Measurements from ENCODE around the gene CAP2.
"Not testable (repeated sequence)": the region's sequence is repeated elsewhere in the genome, so short reads cannot be mapped to it uniquely, and the experiment has no call there.

CAP2 gene

DNA sequence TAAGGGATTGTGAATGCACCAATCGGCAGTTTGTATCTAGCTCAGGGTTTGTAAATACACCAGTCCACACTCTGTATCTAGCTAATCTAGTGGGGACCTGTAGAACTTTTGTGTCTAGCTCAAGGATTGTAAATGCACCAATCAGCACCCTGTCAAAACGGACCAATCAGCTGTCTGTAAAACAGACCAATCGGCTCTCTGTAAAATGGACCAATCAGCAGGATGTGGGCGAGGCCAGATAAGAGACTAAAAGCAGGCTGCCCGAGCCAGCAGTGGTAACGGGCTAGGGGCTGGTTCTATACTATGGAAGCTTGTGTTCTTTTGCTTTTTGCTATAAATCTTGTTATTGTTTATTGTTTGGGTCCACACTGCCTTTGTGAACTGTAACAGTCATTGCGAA, 187.9 kb downstream of the CAP2 start:
- H3K27ac ChIP-seq (ENCODE audit: low read depth, low read length); H3K9ac ChIP-seq (ENCODE audit: low read depth, low read length); H3K4me3 ChIP-seq (ENCODE audit: low read depth, low read length); H3K36me3 ChIP-seq (ENCODE audit: control insufficient read depth, insufficient read depth, low read length); H3K4me1 ChIP-seq (ENCODE audit: control insufficient read depth, insufficient read depth, low read length); H3K27me3 ChIP-seq (ENCODE audit: control insufficient read depth, insufficient read depth, low read length): not testable (repeated sequence)
- peaks cover 19% of the 10 kb centered on the region for H3K9me3 ChIP-seq (ENCODE audit: control insufficient read depth, insufficient read depth, low read length)

DNA sequence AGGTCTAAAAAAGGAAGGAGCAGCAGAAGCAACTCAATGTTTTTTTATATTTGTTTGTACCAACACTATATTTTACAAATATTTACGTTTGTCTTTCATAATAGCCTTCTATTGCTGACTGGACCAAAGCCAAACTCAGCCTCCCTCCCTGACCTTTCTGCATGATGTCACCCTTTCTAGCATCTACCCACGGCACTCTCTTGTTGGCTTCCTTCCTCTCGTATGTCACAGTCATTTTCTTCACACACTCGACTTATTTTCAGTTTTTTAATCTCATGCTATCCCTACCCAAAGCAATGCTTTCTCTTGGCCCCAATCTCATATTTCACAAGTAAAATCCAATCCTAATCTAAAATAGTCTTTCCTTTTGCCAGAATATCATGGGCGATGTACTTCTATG, 190.4 kb downstream of the CAP2 start:
- Histone ChIP-seq H3K27me3 (ENCODE audit: control insufficient read depth, insufficient read depth, low read length) (no peaks in the 10 kb centered on the region), H3K4me1 (ENCODE audit: control insufficient read depth, insufficient read depth, low read length) (no peaks in the 10 kb centered on the region), H3K9ac (ENCODE audit: low read depth, low read length) (no peak overlapping the region), H3K36me3 (ENCODE audit: control insufficient read depth, insufficient read depth, low read length) (no peaks in the 10 kb centered on the region), H3K27ac (ENCODE audit: low read depth, low read length) (no peak overlapping the region), H3K9me3 (ENCODE audit: control insufficient read depth, insufficient read depth, low read length) (peaks cover 4% of the 10 kb centered on the region), H3K4me3 (ENCODE audit: low read depth, low read length) (no peak overlapping the region)

DNA sequence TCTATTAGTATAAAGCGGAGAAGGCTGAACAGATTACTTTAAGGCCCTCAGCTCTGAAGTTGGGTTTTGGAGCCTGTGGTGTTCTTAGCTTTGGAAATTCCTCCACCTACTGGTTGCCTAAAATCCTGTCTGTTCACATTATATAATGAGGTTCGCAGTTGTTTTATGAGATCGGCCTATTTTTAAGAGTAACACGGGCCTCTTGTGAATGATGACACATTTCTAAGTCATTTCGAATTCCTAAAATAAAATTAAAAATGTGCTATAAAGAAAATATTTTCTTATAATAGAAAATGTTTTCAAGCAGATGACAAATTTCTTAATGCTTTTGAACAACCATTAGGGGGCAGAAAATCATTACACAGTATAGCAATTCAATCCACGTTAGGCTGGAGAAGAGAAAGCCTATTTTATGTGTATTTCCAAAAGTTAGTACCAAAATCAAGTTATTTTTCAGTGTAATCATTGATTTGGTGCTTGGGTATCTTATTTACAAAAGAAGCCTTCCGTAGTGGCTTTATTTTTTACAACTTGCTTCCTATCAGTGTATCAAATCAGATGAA, 190.9 kb downstream of the CAP2 start:
- Histone ChIP-seq H3K9ac (ENCODE audit: low read depth, low read length) (no peak overlapping the region), H3K4me3 (ENCODE audit: low read depth, low read length) (no peak overlapping the region), H3K27ac (ENCODE audit: low read depth, low read length) (no peak overlapping the region), H3K27me3 (ENCODE audit: control insufficient read depth, insufficient read depth, low read length) (no peaks in the 10 kb centered on the region), H3K9me3 (ENCODE audit: control insufficient read depth, insufficient read depth, low read length) (no peaks in the 10 kb centered on the region), H3K36me3 (ENCODE audit: control insufficient read depth, insufficient read depth, low read length) (no peaks in the 10 kb centered on the region), H3K4me1 (ENCODE audit: control insufficient read depth, insufficient read depth, low read length) (no peaks in the 10 kb centered on the region)

- H3K4me1 ChIP-seq (ENCODE audit: control insufficient read depth, insufficient read depth, low read length): no peaks in the 10 kb centered on the region
- no peak overlapping the region for H3K4me3 ChIP-seq (ENCODE audit: low read depth, low read length)
- H3K27me3 ChIP-seq (ENCODE audit: control insufficient read depth, insufficient read depth, low read length): no peaks in the 10 kb centered on the region
- H3K9me3 ChIP-seq (ENCODE audit: control insufficient read depth, insufficient read depth, low read length): no peaks in the 10 kb centered on the region
- H3K9ac ChIP-seq (ENCODE audit: low read depth, low read length): no peak overlapping the region
- no peaks in the 10 kb centered on the region for H3K36me3 ChIP-seq (ENCODE audit: control insufficient read depth, insufficient read depth, low read length)
- H3K27ac ChIP-seq (ENCODE audit: low read depth, low read length): no peak overlapping the region
Measured at GRCh38 chr6:17585766-17586490, 192.5 kb downstream of the CAP2 start.

DNA sequence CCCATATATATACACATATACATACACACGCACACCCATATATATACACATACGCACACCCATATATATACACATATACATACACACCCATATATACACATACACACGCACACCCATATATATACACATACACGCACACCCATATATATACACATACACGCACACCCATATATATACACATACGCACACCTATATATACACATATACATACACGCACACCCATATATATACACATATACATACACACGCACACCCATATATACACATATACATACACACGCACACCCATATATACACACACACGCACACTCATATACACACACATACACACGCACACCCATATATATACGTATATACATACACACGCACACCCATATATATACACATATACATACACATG, 193.2 kb downstream of the CAP2 start:
- H3K36me3 ChIP-seq (ENCODE audit: control insufficient read depth, insufficient read depth, low read length); H3K9me3 ChIP-seq (ENCODE audit: control insufficient read depth, insufficient read depth, low read length); H3K4me1 ChIP-seq (ENCODE audit: control insufficient read depth, insufficient read depth, low read length); H3K9ac ChIP-seq (ENCODE audit: low read depth, low read length); H3K27ac ChIP-seq (ENCODE audit: low read depth, low read length); H3K27me3 ChIP-seq (ENCODE audit: control insufficient read depth, insufficient read depth, low read length); H3K4me3 ChIP-seq (ENCODE audit: low read depth, low read length): not testable (repeated sequence)

DNA sequence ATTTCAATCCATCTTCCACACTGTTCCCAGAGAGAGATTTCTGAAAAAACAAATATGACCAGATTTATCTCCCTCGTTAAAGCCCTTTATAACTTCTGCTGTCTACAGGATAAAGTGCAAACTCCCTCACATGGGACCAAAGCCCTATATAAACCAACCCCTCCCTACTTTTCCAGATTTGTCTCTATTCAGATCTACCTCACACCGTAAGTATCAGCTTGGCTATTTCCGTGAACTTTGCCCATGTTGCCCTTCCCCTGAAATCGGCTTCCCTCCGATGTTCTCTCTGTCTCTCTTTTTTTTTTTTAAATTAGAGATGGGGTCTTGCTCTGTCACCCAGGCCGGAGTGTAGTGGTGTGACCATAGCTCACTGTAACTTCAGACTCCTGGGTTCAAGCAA, 194.6 kb downstream of the CAP2 start:
- H3K4me3 ChIP-seq (ENCODE audit: low read depth, low read length): no peak overlapping the region
- no peaks in the 10 kb centered on the region for H3K4me1 ChIP-seq (ENCODE audit: control insufficient read depth, insufficient read depth, low read length)
- no peaks in the 10 kb centered on the region for H3K27me3 ChIP-seq (ENCODE audit: control insufficient read depth, insufficient read depth, low read length)
- H3K9ac ChIP-seq (ENCODE audit: low read depth, low read length): no peak overlapping the region
- no peaks in the 10 kb centered on the region for H3K36me3 ChIP-seq (ENCODE audit: control insufficient read depth, insufficient read depth, low read length)
- H3K9me3 ChIP-seq (ENCODE audit: control insufficient read depth, insufficient read depth, low read length): no peaks in the 10 kb centered on the region
- no peak overlapping the region for H3K27ac ChIP-seq (ENCODE audit: low read depth, low read length)

DNA sequence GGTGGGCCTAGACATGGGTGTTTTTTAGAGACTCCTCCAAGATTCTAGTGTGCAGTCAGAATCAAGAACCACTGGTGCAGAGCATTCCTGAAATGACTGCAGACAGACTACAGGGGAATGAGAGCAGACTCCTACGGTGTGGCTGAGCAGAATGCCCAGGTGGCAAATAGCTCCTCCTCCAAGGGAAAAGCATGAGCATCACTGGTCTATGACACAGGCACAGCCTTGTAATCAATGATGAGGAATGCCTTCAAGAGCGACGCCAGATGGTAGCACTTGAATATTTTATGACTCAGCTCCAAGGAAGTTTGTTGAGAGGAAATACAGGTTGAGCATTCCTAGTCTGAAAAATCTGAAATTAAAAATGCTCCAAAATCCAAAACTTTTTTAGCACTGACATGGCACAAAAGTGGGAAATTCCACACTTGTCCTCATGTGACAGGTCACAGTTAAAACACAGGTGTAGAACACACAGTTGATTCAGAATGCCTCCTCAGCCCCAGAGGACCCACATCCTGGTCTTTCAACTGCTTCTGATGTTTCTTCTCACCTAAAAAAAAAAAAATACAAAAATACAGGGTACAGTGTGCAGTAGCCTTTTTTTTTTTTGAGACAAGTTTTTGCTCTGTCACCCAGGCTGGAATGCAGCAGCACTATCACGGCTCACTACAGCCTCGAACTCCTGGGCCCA, 196.2 kb downstream of the CAP2 start:
- Histone ChIP-seq H3K9ac (ENCODE audit: low read depth, low read length) (no peak overlapping the region), H3K4me1 (ENCODE audit: control insufficient read depth, insufficient read depth, low read length) (no peaks in the 10 kb centered on the region), H3K9me3 (ENCODE audit: control insufficient read depth, insufficient read depth, low read length) (no peaks in the 10 kb centered on the region), H3K4me3 (ENCODE audit: low read depth, low read length) (no peak overlapping the region), H3K36me3 (ENCODE audit: control insufficient read depth, insufficient read depth, low read length) (no peaks in the 10 kb centered on the region), H3K27ac (ENCODE audit: low read depth, low read length) (no peak overlapping the region), H3K27me3 (ENCODE audit: control insufficient read depth, insufficient read depth, low read length) (no peaks in the 10 kb centered on the region)

DNA sequence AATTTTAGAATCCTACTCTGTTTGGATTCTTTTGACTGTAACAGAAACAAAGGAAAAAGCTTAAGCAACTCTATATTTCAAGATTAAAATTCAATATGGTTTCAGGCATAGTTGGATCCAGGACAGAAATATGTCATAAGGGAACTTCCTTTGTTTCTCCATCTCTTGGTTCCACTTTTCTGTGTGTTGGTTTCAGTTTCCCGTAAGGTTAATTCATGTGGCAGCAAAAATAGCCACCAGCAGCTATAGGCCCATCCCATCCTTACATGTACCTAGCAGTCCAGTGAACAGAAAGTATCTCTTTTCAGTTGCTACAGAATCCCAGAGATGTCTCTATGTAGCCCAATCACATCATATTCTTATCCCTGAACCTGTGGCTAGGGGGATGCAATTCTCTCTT, 197.9 kb downstream of the CAP2 start:
- no peaks in the 10 kb centered on the region for H3K4me1 ChIP-seq (ENCODE audit: control insufficient read depth, insufficient read depth, low read length)
- no peak overlapping the region for H3K4me3 ChIP-seq (ENCODE audit: low read depth, low read length)
- no peak overlapping the region for H3K9ac ChIP-seq (ENCODE audit: low read depth, low read length)
- H3K9me3 ChIP-seq (ENCODE audit: control insufficient read depth, insufficient read depth, low read length): no peaks in the 10 kb centered on the region
- no peaks in the 10 kb centered on the region for H3K27me3 ChIP-seq (ENCODE audit: control insufficient read depth, insufficient read depth, low read length)
- no peaks in the 10 kb centered on the region for H3K36me3 ChIP-seq (ENCODE audit: control insufficient read depth, insufficient read depth, low read length)
- no peak overlapping the region for H3K27ac ChIP-seq (ENCODE audit: low read depth, low read length)

GRCh38 chr6:17593246-17593645, 199.9 kb downstream of the CAP2 start:
- Histone ChIP-seq H3K27ac (ENCODE audit: low read depth, low read length) (no peak overlapping the region), H3K4me3 (ENCODE audit: low read depth, low read length) (no peak overlapping the region), H3K9me3 (ENCODE audit: control insufficient read depth, insufficient read depth, low read length) (no peaks in the 10 kb centered on the region), H3K4me1 (ENCODE audit: control insufficient read depth, insufficient read depth, low read length) (no peaks in the 10 kb centered on the region), H3K36me3 (ENCODE audit: control insufficient read depth, insufficient read depth, low read length) (no peaks in the 10 kb centered on the region), H3K9ac (ENCODE audit: low read depth, low read length) (no peak overlapping the region), H3K27me3 (ENCODE audit: control insufficient read depth, insufficient read depth, low read length) (no peaks in the 10 kb centered on the region)

DNA sequence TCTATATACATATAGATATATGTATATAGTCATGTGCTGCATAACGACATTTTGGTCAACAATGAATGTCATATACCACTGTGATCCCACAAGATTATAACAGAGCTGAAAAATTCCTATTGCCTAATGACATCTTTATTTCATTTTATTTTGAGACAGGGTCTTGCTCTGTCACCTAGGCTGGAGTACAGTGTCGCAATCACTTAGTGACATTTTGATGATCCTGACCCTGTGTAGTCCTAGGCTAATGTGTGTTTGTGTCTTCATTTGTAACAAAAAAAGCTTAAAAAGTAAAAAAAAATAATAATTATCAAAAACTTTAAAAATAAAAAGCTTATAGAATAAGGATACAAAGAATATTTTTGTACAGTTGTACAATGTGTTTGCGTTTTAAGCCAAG, 202.7 kb downstream of the CAP2 start:
- Histone ChIP-seq H3K4me3 (ENCODE audit: low read depth, low read length) (no peak overlapping the region), H3K4me1 (ENCODE audit: control insufficient read depth, insufficient read depth, low read length) (no peaks in the 10 kb centered on the region), H3K27me3 (ENCODE audit: control insufficient read depth, insufficient read depth, low read length) (no peaks in the 10 kb centered on the region), H3K36me3 (ENCODE audit: control insufficient read depth, insufficient read depth, low read length) (no peaks in the 10 kb centered on the region), H3K9me3 (ENCODE audit: control insufficient read depth, insufficient read depth, low read length) (no peaks in the 10 kb centered on the region), H3K9ac (ENCODE audit: low read depth, low read length) (no peak overlapping the region), H3K27ac (ENCODE audit: low read depth, low read length) (no peak overlapping the region)

- peaks cover 5% of the 10 kb centered on the region; the same call in 1 of the 2 replicates for H3K4me1 ChIP-seq (ENCODE audit: control insufficient read depth, insufficient read depth, low read length)
- H3K9me3 ChIP-seq (ENCODE audit: control insufficient read depth, insufficient read depth, low read length): no peaks in the 10 kb centered on the region
- peak within 1 kb of the TSS; percentile 74; the same call in 1 of the 2 replicates for H3K9ac ChIP-seq (ENCODE audit: low read depth, low read length)
- peak within 1 kb of the TSS; percentile 73 for H3K4me3 ChIP-seq (ENCODE audit: low read depth, low read length)
- 0 out of 2 replicates have a peak, but pooled peaks cover 4% of the 10 kb centered on the region for H3K36me3 ChIP-seq (ENCODE audit: control insufficient read depth, insufficient read depth, low read length)
- H3K27ac ChIP-seq (ENCODE audit: low read depth, low read length): peak within 1 kb of the TSS; percentile 81
- no peaks in the 10 kb centered on the region for H3K27me3 ChIP-seq (ENCODE audit: control insufficient read depth, insufficient read depth, low read length)
Measured at GRCh38 chr6:17599877-17600526, 206.6 kb downstream of the CAP2 start, which contains the start of gene FAM8A1. Gene FAM8A1, plus strand, starts transcription at chr6:17600302. Its CDS starts 108 bp downstream, at chr6:17600410.

Measured in HUES48 (cell line).